GM23248 (cell line): ENCODE data around the gene CORO2B.

Experiments
- EZH2 ChIP-seq: fragments of 200-600 bp; sonication (generic); IDR thresholded peaks from 2 replicates; pipeline ENCODE4 v1.6.1; 2018; ENCODE audit warnings: antibody characterized with exemption, mild to moderate bottlenecking; ENCODE audit not compliant: insufficient read depth, poor library complexity, severe bottlenecking
- EZH2phosphoT487 ChIP-seq: fragments of 200-600 bp; sonication (generic); IDR thresholded peaks from 2 replicates; pipeline ENCODE4 v1.6.1; 2018; ENCODE audit warnings: antibody characterized with exemption, moderate library complexity, mild to moderate bottlenecking, low read depth; ENCODE audit not compliant: insufficient read depth

DNA sequence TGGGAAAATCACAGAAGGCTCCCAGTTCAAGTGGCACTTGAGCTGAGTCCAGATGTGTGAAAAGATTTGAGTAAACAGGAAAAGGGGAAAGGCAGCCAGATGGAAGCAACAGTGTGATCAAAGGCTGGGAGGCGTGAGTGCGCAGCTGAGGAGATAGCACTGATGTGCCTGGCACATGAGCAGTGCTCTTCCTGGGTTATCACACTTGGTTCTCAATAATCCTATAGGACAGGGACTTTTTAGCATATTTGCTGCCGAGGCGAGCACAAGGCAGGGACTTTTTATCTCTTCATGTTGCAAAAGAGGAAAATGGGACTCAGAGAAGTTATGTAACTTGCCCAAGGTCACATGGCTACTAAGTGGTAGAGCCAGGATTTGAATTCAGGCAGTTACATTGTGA is 39.6 kb downstream of the CORO2B start:
- TF ChIP-seq EZH2phosphoT487 (no peak), EZH2 (no peak)
